CD4-positive, alpha-beta T cell treated with Interleukin-15 for 4 hours (primary cell): ENCODE data around the gene OR5J2.
"Not testable (repeated sequence)": the region's sequence is repeated elsewhere in the genome, so short reads cannot be mapped to it uniquely, and the experiment has no call there.

Experiments used
- DNase-seq: peaks from one replicate; pipeline ENCODE4 v3.0.0-alpha.2; 2020; ENCODE audit warnings: low spot score

OR5J2 gene

DNA sequence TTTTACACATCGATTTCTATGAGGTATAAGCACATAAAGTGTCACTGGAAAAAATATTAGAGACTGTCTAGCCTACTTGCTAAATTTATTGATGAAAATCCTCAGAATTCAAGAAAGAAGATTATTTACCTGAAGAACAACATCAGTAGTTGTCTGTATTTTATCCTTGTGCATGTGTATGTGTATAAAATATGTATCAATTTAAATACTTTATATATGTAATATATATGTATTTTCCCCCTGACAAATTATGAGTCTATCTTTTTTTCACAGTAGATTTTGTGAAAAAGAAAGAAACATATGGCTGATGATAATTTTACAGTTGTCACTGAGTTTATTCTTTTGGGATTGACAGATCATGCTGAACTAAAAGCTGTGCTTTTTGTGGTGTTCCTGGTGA is at the start of gene OR5J2:
Gene OR5J2, plus strand, starts transcription at position 301 of the 400 bp plus-strand sequence. Its CDS starts 0 bp downstream, at position 301.
- no peak for DNase-seq

DNA sequence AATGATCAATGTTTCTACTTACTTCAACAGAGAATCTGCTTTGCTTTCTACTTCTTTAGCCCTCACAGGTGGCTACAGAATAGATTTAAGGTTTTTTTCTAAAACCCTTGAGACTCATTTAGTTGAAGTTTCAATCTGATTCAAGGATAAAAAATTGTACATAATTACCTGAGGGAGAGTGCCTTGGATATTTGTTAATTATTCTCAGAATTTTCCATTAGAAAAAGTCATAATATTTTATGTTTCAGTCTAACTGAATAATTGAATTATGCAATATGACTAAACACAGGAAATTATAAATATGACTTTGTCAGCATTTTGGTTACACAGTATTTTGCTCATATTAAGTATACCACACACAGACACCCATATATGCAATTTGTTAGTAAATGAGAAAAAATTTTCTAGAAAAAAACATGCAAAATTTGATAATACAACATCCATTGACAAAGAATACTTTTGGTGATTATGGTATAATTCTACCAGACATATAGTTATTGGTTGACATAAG is 36.2 kb upstream of the OR5J2 start, which contains the start of gene OR8J3:
Gene OR8J3, minus strand, starts transcription at position 51 of the 511 bp plus-strand sequence. CDS start 2,483 bp downstream, outside the sequence.
- DNase-seq = no peak

DNA sequence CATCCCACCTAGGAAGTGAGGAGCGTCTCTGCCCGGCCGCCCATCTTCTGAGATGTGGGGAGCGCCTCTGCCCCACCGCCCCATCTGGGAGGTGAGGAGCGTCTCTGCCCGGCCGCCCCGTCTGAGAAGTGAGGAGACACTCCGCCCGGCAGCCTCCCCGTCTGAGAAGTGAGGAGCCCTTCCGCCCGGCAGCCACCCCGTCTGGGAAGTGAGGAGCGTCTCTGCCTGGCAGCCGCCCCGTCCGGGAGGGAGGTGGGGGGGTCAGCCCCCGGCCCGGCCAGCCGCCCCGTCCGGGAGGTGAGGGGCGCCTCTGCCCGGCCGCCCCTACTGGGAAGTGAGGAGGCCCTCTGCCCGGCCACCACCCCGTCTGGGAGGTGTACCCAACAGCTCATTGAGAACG is 32.7 kb upstream of the OR5J2 start:
- DNase-seq = not testable (repeated sequence)

DNA sequence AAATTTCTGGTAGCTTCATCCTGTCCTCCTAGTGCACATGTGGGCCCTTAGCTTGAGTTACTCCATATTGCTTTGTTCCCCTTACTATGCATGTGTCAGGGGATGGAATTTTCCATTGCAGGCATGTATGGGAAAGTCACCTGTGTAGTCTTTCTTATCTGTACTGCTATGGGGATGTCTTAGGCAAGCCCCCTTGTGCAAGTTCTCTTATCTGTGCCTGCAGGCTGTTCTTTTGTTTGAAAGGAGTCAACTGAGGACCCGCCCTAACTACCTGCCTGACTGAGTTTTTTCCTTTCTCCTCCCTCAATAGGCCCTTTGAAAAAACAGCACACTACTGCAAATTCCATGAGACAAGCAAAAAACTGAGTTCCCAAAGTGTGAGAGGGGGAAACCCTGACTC is 25.0 kb upstream of the OR5J2 start:
- DNase-seq = no peak

DNA sequence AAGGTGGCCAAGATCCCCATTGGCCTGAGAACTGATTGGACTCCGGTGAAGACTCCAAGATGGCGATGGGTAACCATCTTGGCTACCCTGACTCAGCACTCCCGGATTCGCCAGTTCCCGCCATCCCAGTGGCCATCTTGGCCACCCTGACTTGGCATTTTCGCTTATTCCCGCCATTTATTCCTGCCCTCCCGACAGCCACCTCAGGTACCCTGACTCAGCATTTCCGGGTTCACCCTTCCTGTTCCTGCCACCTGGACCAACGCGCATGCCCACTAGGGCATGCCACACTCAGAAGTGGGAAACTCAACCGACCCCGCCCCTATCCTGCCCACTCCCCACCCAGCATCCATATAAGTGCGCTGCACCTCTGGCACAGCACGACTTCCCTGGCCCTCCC is 24.1 kb upstream of the OR5J2 start:
- DNase-seq = no peak

DNA sequence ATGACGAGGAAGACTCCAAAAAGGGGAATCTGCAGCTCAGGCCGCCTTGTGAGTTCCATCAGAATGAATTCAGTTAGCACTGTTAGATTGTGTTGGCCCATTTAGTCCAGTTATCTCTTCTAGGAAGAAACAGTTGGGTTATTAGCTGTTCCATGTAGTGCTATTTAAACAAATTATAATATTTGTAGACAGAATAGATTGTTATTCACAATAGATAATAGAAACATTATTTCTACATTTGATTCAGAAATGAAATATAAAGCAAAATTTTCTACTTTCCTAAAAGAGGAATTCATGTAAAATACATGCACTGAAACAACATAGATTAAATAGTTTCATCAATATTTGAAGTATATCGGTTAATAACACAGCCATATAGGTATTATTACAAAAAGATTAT is 16.2 kb upstream of the OR5J2 start, which contains the start of gene OR8K5:
Gene OR8K5, minus strand, starts transcription at position 101 of the 400 bp plus-strand sequence. Its CDS starts 0 bp downstream, at position 101.
- DNase-seq = no peak

DNA sequence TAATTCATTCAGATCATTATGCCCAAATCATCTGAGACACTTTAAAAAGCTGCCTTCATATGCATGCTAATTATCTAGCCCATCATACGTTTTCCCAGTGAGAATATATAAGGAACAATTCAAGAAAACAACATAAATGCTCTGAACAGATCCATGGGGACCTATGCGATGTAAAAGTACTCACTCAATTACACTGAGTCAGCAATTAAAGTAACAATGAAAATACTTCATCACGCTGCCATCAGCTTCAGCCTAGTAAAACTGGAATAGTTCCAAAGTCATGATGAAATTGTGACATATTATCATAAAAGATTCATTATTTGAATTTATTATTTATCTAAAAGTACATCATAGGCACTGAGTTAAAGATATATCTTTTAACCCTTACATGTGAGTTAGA is 12.6 kb upstream of the OR5J2 start:
- DNase-seq = no peak

DNA sequence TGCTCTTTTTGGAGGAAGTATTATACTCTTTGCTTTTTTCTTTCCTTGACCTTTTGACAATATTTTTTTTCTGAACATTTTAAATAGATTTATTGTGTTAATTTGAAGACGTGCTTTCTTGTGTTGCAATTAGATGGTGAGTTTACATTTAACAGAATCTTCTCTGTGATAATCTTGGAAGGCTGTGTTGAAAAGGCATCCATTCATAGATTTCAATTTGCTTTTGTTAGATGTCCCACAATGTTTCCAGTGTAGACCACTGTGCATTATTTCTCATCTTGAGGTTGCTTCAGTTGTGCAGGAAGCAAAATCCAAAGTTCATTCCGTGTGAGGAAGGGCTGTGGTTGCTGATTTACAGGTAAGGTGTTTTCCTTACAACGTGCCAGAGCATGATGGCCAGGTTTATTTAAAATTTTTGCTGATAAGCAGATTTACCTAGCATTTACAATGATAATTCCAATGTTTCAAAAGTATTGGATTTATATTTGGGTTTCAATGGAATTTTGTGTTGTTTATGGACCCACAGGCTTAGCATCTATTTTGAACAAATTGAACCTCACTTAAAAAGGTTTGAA is 4.1 kb upstream of the OR5J2 start:
- no peak for DNase-seq

DNA sequence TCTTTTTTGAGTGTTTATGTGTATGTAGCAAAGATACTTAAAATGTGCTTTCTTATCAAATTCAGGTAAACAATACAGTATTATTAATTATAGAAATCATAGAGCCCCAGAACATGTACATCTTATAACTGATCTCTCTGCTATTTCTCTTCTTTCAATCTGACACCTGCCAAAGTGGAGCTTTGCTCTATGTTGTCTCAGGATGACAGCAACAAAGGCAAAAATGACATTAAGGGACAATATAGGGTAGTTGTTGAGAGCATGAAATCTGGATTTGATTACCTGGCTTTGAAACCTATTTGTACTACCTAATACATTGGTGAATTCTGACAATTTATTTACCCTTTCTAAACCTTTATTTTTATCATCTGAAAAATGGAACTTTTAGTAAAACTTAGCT is 7.0 kb downstream of the OR5J2 start:
- DNase-seq = no peak

DNA sequence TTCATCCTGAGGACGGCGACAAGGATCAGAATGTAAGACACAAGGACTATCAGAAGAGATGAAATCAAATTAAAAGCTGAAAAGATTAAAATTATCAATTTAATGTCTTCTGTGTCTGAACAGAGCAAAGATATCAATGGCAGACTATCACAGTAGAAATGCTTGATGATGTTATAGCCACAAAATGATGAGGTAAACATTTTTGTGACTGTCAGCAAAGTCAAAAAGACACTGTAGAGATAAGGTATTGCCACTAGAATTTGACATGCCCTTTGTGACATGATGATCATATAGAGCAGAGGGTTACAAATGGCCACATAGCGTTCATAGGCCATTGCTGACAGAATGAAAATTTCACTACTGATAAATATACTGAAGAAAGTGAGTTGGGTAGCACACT is 12.2 kb downstream of the OR5J2 start:
- no peak for DNase-seq

DNA sequence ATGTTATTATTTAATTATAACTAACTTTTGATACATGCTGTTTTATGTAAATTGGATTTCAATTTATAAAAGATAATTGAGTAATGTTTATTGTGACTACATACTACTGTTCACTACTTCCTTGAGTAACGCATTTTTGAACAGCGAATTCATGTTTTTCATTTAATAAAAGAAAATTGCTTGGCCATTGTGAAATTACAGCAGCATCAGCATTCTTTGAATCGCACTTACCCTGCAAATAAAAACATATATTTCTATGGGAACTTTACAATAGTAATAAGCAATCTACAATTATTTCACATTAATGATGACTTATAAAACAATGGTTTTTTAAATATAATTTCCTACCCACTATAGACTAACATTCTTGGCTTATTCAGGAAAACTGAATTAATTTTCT is 20.3 kb downstream of the OR5J2 start:
- no peak for DNase-seq

DNA sequence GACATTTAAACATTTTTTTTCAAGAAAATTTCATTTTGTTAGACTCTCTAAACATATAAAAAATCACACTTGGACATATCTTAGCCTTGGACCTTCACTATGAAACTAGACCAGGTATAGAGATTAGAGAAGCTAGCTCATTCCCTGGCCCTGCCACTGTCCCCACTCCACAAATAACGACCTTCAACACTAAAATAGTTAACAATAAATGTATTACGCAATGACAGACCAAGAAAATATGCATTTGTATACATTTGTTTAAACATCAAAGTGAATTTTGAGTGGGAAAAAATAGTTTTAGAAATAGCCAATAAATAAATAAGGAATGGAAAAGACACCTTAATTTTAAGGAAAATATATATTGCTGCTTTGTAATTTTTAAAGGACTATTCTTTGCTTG is 20.9 kb downstream of the OR5J2 start:
- DNase-seq = no peak

DNA sequence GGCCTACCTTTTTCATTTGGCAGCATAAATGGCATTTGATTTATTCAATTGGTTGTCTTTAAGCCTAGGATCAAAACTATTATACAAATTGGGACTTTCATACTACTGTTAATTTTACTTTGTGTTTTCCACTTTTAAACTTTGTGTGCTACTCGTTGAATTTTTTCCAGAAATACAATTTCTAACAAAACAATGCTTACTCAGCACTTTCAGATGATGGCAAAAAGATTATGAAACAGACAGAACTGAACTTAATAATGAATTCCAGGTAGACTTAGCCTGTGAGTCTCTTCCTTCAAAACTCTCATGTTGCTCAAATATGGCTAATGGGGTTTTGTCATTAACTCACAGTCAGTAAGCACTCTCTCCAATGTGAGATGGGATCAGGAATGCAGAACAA is 31.4 kb downstream of the OR5J2 start:
- no peak for DNase-seq

DNA sequence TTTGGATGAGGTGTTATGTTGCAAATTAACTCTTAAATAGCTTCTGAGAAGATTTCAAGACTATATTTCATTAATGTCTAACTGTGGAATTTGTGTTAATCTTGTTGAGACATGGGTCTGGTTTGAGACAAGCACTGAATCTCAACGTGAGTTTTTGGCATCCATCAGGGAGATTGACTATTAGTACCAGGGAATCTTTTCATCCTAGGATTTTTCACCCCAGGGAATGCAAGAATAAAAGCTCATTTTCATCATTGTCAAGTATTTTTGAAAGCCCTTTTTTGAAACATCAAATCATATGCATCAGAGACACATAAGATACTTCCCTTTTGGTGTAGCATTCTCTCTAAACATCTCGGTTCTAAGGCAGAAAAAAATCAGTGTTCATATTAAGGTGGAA is 38.1 kb downstream of the OR5J2 start:
- DNase-seq = no peak

DNA sequence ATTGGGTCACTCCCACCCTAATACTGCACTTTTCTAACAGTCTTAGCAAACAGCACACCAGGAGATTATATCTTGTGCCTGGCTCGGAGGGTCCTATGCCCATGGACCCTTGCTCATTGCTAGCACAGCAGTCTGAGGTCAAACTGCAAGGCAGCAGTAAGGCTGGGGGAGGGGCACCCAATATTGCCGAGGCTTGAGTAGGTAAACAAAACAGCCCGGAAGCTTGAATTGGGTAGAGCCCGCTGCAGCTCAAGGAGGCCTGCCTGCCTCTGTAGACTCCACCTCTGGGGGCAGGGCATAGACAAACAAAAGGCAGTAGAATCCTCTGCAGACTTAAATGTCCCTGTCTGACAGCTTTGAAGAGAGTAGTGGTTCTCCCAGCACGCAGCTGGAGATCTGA is 43.3 kb downstream of the OR5J2 start:
- not testable (repeated sequence) for DNase-seq
